HG03103 (cell line): ENCODE data around the gene PACS2.
"Not testable (repeated sequence)": the region's sequence is repeated elsewhere in the genome, so short reads cannot be mapped to it uniquely, and the experiment has no call there.

Experiments
- ATAC-seq: cut with Tn5 transposase; IDR thresholded peaks from one replicate; pipeline ENCODE4 v1.9.1; 2021; ENCODE audit warnings: low read depth; ENCODE audit not compliant: unreplicated experiment

PACS2 gene

DNA sequence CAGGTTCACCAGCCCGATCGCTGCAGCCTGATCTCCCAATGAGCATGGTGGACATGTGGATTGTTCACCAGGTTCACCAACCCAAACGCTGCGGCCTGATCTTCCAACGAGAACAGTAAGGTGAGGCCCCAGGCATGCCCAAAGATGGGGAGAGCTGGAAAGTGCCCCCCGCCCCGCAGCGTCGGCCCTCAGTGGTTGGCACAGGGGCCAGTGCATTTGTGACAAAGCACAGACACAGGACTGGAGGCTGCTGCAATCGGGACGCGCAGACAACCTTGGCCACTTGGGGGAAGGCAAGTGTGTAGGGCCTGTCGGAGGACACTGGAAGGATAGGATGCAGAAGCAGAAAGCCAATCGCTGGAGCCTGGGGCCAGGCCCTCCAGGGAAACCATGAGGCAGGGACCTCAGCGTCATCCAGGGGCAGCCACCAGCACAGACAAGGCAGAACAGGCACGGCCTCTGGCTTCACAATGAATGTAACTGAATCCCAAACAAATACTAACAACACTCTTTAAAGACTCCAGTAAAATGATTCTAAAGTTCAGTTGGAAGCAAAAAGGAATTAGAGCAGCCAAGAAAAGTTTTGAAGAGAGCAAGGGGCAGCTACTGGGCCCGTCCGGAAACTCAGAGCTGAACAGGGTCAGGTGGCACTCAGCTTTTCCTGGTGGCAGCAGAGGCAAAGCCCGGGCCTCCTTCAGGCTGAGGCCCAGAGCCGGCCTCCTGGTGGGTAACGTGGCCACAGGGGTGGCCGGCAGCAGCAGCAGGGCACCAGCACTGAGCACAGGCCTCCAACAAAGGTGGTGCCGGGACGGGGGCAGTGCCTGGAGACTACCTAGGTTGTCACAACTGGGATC, 27.1 kb upstream of the PACS2 start:
- no peak for ATAC-seq

DNA sequence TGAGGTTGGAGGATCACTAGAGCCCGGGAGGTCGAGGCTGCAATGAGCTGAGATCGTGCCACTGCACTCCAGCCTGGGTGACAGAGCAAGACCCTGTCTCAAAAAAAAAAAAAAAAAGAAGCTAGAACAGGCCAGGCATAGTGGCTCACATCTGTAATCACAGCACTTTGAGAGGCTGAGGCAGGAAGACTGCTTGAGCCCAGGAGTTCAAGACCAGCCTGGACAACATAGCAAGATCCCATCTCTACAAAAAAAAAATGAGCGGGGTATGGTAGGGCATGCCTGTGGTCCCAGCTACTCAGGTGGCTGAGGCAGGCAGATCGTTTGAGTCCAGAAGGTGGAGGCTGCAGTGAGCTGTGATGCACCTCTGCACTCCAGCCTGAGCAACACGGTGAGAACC, 25.6 kb upstream of the PACS2 start:
- ATAC-seq = not testable (repeated sequence)

DNA sequence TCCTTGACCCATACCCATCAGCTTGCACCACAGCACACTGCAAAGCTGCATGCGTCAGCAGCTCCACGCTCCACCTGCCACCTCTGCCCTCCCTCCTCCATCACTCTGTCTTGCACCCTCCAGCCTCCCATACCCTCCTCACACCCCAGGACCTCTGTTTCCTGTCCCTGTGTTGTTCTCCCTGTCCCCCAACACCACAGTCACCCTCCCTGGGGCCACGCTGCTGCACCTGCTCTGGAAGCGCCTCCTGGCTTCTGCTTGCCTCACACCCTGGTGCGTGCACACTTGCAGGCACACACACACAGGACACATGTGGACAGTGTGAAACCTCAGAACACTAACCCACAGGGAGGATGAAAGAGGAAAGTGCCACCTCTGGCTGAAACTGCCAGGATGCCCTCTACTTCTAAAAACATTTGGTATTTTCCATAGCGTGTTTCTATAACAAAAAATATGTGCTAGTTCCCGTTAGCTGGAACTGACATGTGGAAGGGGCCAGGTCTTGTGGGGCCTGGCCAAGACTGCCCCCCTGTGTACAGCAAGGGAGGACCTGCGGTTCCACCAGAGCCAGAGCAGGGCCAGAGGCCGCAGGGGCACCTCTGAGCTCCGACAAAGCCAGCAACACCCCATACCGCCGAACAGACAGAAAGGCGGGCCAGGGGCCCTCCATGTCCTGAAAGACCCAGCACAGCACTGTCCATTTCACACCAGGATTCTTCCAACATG, 23.8 kb upstream of the PACS2 start:
- ATAC-seq = no peak

DNA sequence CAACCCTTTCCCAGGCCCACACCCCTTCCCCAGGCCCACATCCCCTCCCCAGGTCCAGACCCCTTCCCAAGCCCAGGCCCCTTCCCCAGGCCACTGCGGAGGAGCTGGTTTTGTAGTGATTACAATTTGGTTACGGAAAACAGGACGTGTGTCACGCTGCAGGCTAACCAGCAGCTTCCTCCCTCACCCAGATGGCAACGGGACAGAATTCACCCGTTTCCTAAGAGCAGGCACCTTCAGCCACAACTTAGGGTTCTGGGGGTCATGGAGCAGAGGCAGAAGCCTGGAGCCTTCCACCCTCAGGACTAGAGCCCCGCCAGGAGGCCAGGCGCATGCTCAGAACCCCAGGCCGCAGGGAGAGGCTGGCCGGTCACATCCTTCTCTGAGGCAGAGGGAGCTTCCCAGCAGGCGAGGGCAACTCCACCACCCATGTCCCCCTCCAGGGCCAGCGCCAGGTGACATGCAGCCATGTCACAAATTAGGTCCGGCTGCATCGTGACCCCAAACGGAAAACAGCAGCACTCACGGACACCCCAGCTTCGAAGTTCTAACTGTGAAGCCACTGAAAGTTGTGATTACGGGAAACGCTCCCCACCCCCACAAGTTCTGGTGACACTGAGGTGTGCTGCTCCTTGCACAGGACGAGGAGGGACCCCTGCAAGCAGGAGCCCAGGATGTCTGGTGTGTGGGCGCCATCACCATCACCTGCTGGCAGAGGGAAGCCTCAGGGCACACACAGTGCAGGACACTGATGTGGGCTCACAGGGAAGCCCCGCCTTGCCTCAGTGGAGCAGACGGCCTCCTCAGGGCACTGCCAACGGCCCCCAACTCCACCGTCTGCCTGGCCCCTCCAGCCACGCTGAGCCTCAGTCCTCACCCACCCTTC, 21.5 kb upstream of the PACS2 start:
- ATAC-seq = no peak

DNA sequence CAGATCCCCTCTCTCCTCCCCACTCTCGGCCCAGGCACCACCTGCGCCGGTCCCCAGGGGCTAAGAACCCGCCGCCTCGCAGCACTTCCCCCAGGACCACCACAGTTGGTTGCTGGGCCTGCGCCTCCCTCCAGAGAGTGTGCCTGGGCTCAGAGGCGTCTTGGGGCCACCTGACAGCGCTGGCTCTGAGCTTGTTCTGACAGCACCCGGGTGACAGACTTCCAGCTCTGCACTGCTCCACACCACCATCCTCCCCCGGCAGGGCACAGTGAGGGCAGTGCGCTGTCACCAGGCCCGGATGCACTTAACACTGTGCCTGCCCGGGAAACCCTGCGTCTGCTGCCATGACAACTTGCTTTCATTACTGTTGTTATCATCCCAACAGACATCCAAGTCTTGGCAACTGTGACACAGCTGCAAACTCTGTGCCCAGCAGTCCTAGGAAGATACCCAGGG, 20.4 kb upstream of the PACS2 start:
- ATAC-seq = no peak

DNA sequence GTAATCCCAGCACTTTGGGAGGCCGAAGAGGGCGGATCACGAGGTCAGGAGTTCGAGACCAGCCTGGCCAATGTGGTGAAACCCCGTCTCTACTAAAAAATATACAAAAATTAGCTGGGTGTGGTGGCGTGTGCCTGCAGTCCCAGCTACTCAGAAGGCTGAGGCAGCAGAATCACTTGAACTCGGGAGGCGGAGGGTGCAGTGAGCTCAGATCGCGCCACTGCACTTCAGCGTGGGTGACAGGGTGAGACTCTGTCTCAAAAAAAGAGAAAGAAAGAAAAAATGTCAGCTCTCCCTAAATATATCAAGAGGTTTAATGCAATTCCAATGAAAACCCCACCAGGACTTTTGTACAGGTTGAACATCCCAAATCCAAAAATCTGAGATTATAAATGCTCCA, 17.2 kb upstream of the PACS2 start:
- not testable (repeated sequence) for ATAC-seq

DNA sequence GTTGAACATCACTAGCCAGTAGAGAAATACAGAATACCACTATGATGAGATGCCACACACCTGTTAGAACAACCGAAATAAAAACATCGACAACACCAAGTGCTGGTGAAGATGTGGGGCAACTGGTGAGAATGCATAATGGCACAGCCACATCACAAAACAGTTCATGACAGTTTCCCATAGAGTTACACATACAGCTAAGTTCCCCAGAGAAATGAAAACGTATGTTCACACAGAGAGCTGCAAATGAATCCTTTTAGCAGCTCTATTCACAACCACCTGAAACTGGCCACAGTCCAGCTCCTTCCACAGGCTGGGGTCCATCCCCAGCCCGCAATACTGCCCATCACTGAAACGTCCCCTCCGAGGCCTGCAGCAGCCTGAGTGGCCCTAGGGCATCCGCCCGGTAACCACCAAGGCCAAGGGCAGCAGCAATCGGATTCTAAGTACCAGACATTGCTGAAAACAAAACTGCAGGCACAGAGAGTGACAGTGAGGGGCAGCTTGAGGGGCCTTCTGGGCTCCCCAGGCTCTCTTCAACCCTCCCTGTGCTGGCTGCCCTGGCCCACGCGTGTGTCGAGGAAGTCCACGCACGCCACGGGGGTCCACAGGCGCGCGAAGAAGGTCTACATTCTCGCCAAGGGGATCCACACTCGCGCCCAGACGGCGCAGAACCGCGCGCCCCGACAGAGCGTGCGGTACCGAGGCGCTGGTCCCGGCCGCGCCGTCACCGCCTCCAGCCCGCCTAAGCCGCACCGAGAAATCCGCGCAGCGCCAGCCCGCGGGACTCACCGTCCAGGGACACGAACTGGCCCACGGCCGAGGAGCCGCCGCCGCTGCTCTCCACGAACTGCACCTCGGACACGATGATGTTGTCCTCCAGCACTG, 14.7 kb upstream of the PACS2 start:
- ATAC-seq = peak; percentile 7

DNA sequence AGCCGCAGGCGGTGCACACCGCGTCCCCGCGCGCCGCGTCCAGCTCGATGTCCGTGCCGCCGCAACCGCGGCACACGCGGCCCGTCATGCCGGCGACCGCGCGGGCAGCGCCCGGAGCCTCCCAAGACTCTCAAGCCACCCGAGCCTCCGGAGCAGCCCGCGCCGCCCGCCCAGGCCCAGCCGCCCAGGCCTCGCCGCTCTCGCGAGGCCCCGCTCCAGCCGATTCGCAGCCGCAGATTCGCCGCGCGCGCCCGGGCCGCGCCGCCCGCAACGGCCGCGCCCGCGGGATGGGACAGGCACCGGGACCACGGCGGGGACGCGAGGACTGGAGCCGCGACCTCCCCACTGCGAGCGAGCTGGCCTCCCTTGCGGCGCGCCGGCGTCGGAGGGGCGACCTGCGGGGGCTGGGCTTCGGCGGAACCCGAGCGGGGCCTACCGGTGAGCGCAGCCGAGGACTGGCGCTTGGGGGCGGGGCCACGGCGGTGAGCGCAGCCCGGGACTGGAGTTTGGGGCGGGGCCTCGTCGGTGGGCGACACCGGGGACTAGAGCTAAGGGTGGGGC, 13.9 kb upstream of the PACS2 start, which contains the start of gene BRF1:
Gene BRF1, minus strand, starts transcription at position 460 of the 561 bp plus-strand sequence. Its CDS starts 372 bp downstream, at position 88.
- peak; percentile 79 for ATAC-seq

DNA sequence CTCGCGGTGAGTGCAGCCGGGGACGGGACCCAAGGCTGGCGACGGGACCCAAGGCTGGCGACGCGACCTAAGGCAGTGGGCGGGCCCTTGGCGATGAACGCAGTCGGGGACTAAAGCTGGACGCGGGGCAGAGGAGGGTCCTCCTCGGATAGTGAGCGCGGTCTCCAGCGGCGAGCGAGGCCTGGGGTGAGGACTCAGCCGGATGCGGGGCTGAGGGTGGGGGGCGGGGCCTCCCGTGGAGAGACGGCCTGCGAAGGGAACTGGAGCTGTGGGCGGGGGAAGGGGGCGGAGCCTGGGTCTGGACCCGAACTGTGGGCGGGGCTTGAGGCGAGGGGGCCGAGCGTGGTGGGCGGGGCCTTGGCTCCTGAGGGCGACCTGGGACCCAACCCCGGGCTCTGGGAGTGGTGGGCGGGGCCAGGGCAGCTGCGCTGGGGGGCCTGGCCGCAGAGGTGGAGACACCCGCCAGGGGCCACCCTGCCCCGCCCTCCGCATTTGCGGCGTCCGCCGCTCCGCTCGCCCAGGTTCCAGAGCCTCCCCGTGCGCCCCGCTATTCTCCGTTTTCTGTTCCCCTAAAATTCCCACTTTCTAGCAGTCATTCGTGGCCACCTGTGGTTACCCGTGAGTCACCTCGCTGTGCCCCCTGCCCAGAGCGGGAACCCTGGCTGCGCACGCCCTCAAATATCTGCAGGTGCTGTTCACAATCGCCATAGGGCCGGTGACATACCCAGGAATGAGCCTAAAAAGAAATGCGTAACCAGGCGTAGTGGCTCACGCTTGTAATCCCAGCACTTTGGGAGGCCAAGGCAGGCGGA, 13.2 kb upstream of the PACS2 start:
- peak; percentile 62 for ATAC-seq

DNA sequence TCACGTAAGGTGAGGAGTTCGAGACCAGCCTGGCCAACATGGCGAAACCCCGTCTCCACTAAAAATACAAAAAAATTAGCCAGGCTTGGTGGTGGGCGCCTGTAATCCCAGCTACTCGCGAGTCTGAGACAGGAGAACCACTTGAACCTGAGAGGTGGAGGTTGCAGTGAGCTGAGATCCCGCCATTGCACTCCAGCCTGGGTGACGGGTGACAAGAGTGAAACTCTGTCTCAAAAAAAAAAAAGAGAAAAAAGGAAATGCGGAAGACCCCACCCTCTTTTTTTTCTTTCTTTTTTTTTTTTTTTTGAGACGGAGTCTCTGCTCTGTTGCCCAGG, 12.7 kb upstream of the PACS2 start:
- not testable (repeated sequence) for ATAC-seq

DNA sequence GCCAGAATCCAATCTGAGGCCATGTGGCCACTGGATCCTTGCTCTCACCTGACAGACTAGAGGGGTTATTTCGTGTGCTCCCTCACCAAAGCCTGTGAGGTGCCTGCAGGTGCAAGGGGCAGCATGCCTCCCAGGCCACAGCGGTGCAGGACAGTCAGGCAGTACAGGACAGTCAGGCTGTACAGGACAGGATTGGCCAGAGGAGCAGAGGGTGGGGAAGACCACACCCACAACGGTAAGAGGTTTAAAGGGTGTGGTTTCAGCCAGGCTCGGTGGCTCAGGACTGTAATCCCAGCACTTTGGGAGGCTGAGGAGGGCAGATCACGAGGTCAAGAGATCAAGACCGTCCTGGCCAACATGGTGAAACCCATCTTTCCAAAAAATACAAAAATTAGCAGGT, 10.6 kb upstream of the PACS2 start:
- ATAC-seq = no peak

DNA sequence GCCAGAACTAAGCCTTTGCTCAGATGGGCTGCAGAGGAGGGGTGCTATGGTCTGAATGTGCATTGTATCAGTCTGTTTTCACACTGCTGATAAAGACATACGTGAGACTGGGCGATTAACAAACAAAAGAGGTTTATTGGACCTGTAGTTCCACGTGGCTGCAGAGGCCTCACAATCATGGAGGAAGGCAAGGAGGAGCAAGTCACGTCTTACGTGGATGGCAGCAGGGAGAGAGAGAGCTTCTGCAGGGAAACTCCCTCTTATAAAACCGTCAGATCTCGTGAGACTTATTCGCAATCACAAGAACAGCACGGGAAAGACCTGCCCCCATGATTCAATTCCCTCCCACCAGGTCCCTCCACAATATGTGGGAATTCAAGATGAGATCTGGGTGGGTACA, 10.0 kb upstream of the PACS2 start:
- no peak for ATAC-seq

DNA sequence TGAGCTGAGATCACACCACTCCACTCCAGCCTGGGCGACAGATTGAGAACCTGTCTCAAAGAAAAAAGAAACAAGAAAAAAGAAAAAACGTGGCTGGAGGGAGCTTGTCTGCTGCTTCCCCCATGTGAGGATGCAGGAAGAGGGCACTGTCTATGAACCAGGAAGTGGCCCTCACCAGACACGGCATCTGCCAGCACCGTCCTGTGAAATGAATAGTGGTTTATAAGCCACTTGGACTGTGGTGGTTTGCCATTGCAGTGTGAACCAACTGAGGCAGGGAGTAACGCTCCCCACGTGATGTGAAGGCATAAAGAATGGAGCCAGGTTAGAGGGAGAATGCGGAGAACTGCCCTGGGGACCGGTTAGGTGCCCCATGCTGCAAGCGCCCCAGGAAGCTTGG, 9.2 kb upstream of the PACS2 start:
- no peak for ATAC-seq

DNA sequence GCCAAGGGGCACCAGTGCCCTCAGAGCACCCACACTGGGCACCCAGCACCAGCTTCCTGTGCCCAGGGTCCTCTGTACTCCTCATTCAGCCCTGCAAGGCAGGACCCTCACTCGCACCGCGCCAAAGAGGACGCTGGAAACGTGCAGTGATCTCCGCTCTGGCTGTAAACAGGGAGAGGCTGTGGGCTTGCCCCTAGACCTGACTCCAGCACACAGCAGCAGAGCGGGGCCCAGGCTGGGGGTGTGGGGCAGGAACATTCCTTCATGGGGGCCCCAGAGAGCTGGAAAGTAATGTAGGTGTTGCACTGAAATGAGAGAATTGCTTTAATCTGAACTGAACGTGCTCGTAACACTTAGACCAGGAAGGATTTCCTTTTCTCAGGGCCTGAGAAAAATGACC, 8.8 kb upstream of the PACS2 start:
- ATAC-seq = no peak

DNA sequence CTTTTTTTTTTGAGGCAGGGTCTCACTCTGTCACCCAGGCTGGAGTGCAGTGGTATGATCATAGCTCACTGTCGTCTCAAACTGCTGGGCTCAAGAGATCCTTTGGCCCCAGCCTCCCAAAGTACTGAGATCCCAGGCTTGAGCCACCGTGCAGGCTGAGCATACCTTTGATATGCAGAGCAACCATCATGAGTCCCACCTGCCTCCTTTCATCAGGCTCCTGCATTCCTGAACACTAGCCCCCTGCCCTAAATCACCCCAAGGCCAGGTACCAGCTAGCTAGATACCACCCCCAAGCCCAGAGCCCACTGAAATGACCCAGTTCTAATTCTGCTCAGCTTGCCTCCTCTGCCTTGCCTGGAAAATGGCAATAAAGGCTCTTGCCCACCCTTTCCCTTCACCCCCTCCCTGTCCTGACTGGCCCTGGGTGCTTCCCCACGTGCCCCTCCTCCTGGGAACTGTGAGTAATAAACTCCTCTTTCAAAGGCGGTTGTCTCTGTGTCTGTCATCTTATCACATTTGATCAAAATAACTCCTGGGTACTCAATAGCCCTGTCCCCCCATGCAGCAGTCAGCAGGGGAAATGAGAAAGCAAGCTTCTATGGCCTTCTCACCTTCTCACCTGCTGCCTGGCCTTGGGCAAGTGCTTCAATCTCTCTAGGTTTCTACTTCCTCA, 7.4 kb upstream of the PACS2 start:
- ATAC-seq = no peak

DNA sequence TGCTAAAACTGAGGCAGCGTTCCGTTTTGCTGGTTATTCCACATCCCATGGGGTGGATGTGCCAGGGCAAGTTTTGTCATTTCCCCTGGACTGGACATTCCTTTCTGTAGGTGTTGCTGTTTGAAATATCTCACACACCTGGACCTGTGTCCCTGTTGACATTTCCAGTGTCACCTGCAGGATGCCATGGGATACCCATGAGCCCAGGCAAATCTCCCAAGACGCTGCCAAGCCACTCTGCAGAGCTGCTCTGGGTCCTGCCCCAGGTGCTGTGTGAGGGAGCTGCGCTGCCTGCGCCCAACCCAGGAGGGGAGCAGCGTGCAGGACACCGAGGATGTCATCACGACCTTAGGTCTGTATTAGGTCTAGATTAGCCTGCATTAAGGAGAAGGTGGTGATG, 5.2 kb upstream of the PACS2 start:
- ATAC-seq = no peak

DNA sequence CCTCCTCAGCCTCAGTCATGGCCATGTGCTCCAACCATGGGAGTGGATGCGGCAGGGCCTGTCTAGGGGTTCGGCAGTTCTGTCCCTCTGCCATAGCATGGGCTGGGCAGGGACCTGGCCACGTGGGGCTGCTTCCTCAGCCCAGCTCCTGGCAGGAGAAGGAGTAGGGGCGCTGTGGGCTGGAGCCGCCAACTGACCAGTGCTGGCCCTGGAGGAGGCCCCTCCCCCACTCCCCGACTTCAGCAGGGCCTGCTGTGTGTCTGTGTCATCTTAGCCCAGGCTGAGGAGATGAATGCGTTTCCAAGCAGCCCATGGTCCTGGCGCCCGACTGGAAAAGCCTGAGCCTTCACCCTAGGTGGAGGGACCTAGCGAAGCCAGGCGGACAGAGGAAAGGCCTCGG, 2.7 kb upstream of the PACS2 start:
- ATAC-seq = no peak

DNA sequence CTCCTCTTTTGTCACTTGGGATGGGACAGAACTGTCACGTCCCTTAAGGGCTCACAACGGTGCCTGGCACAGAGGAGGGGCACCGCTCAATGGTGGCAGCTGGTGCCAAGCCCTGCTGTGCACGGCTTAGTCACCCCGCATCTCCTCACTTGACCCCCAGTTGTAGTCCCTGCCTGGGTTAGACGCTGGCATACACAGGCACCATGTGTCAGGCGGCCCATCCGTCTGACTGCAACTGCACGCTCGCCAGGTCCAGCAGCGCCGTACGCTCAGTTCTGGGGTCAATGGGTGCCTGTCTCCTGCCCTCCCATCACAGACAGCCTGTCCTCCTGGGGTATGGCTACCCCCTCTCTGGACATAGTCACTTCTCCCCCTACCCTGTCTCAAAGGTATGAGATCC, 1.6 kb upstream of the PACS2 start:
- ATAC-seq = no peak
